Activated CD8-positive, alpha-beta memory T cell treated with anti-CD3 and anti-CD28 coated beads, Interleukin-2, amount 50 U/mL, for 4 hours (primary cell): Measurements from ENCODE around the gene THEM5.

ENCODE experiments used
- DNase-seq: peaks from one replicate; pipeline ENCODE4 v3.0.0-alpha.2; 2020

Gene THEM5

GRCh38 chr1:151838222-151839081 is 15.1 kb downstream of the THEM5 start:
- DNase-seq: peak; percentile 43

- no peak for DNase-seq
These were observed 15.7 kb downstream of the THEM5 start for GRCh38 chr1:151837884-151838221.

GRCh38 chr1:151837197-151837596 is 16.3 kb downstream of the THEM5 start:
- no peak for DNase-seq

GRCh38 chr1:151835596-151835995 is 17.9 kb downstream of the THEM5 start:
- no peak for DNase-seq

- DNase-seq: no peak
These were observed 19.3 kb downstream of the THEM5 start for GRCh38 chr1:151834239-151834638.

GRCh38 chr1:151833172-151833900 is 20.2 kb downstream of the THEM5 start:
- DNase-seq: no peak

- DNase-seq: no peak
These were observed 21.1 kb downstream of the THEM5 start for GRCh38 chr1:151832318-151832980.

- DNase-seq: no peak
These were observed 21.9 kb downstream of the THEM5 start, which contains the start of gene RORC for GRCh38 chr1:151831605-151832004. TSS of gene RORC (minus strand) at chr1:151831802. CDS start at chr1:151831764, 38 bp downstream.

- DNase-seq: no peak
These were observed 22.3 kb downstream of the THEM5 start for GRCh38 chr1:151831256-151831591.

GRCh38 chr1:151830055-151830454 is 23.5 kb downstream of the THEM5 start:
- no peak for DNase-seq

- no peak for DNase-seq
These were observed 24.0 kb downstream of the THEM5 start for GRCh38 chr1:151829352-151830046.

- no peak for DNase-seq
These were observed 24.6 kb downstream of the THEM5 start for GRCh38 chr1:151828921-151829320.

GRCh38 chr1:151827853-151828252 is 25.7 kb downstream of the THEM5 start:
- DNase-seq: no peak

GRCh38 chr1:151825751-151826660 is 27.5 kb downstream of the THEM5 start:
- DNase-seq: peak; percentile 46

GRCh38 chr1:151825204-151825603 is 28.3 kb downstream of the THEM5 start:
- no peak for DNase-seq

GRCh38 chr1:151823175-151823574 is 30.3 kb downstream of the THEM5 start:
- no peak for DNase-seq

GRCh38 chr1:151822404-151822803 is 31.1 kb downstream of the THEM5 start:
- peak; percentile 54 for DNase-seq

- DNase-seq: no peak
These were observed 32.6 kb downstream of the THEM5 start for GRCh38 chr1:151820940-151821339.

- no peak for DNase-seq
These were observed 33.4 kb downstream of the THEM5 start for GRCh38 chr1:151819976-151820623.

- DNase-seq: no peak
These were observed 34.2 kb downstream of the THEM5 start for GRCh38 chr1:151819227-151819835.

GRCh38 chr1:151817353-151817730 is 36.2 kb downstream of the THEM5 start:
- no peak for DNase-seq
